Measurements from ENCODE around the gene GPSM3. TPM values are rescaled to one million over a fixed set of nuclear protein-coding genes. Genes with fewer than 3 reads are reported as not detected.
"Not testable (repeated sequence)": the region's sequence is repeated elsewhere in the genome, so short reads cannot be mapped to it uniquely, and the experiment has no call there.

GPSM3 gene
- total and polyA plus RNA-seq, 2 experiments from 2014 or later: 4.7 to 5.9 TPM

- TF ChIP-seq ETS1 (IDR thresholded peaks at IDR 0.05) (no peak), ZNF462 (CRISPR knock-in tag; IDR thresholded peaks at IDR 0.05) (no peak), ZNF114 (CRISPR knock-in tag; IDR thresholded peaks at IDR 0.05) (no peak), CREB1 (CRISPR knock-in tag; IDR thresholded peaks at IDR 0.05; ENCODE audit: low read depth) (no peak), NANOG (IDR thresholded peaks at IDR 0.05; ENCODE audit: borderline replicate concordance) (no peak)
Observed at GRCh38 chr6:32146287-32146686, 46.2 kb downstream of the GPSM3 start (continued).

GRCh38 chr6:32144238-32144637 is 48.2 kb downstream of the GPSM3 start:
- H3K27me3 ChIP-seq (ENCODE audit: insufficient read depth); H3K4me3 ChIP-seq; H3K4me3 Mint-ChIP-seq; ATAC-seq; H4K20me1 ChIP-seq (replicated peaks; ENCODE audit: insufficient read depth); H3K36me3 ChIP-seq (ENCODE audit: insufficient read depth); DNase-seq (ENCODE audit: low spot score); H3K79me2 ChIP-seq (replicated peaks; ENCODE audit: insufficient read depth); H3K27ac Mint-ChIP-seq; H3K36me3 Mint-ChIP-seq (ENCODE audit: low read depth); H3K9me3 Mint-ChIP-seq; H2AFZ ChIP-seq; H3K27ac ChIP-seq (ENCODE audit: low read depth); H3F3A ChIP-seq (replicated peaks; ENCODE audit: low read depth); H3K4me2 ChIP-seq; H3K9me2 ChIP-seq (ENCODE audit: insufficient read depth): not testable (repeated sequence)
- H3K27me3 Mint-ChIP-seq (ENCODE audit: insufficient read depth, low read depth, poor library complexity): peaks cover 11% of the 10 kb centered on the region
- peaks cover 13% of the 10 kb centered on the region for H3K4me1 ChIP-seq (ENCODE audit: insufficient read depth)
- peaks cover 29% of the 10 kb centered on the region for H3K4me1 Mint-ChIP-seq

Small RNA genes lying within 50 kb of the gene (microRNA-seq; reads per million reads assigned to microRNA genes)
- gene MIR6721 (2.0 reads per million), gene MIR6833 (not detected)

Small RNA genes lying within 50 kb of the gene (small RNA-seq; reads per million reads assigned to genes)
- gene AL662884.1 (ENCODE audit: low replicate concordance) (not detected), gene MIR6833 (ENCODE audit: low replicate concordance) (not detected)

Other genes with a start within 250 kb of the GPSM3 start
- not detected in 2 replicates for gene CFB, start 246.5 kb downstream of the GPSM3 start, total RNA-seq (2014; rRNA removed; shearing (Covaris generic))
- 0.86 TPM in 1 of 2 replicates, not detected in the other for gene CFB, start 246.5 kb downstream of the GPSM3 start, polyA plus RNA-seq (2016; fragmentation: Nextera tagmentation; extraction: Ambion mirVana)
- 64.0 and 69.0 TPM in 2 replicates for gene NELFE, start 233.7 kb downstream of the GPSM3 start, total RNA-seq (2014; rRNA removed; shearing (Covaris generic))
- gene NELFE, start 233.7 kb downstream of the GPSM3 start, polyA plus RNA-seq (2016; fragmentation: Nextera tagmentation; extraction: Ambion mirVana): 86.0 and 93.4 TPM in 2 replicates
- 47.2 and 50.2 TPM in 2 replicates for gene SKIC2, start 233.5 kb downstream of the GPSM3 start, total RNA-seq (2014; rRNA removed; shearing (Covaris generic))
- 21.6 and 24.5 TPM in 2 replicates for gene SKIC2, start 233.5 kb downstream of the GPSM3 start, polyA plus RNA-seq (2016; fragmentation: Nextera tagmentation; extraction: Ambion mirVana)
- 12.1 and 19.7 TPM in 2 replicates for gene DXO, start 220.5 kb downstream of the GPSM3 start, total RNA-seq (2014; rRNA removed; shearing (Covaris generic))
- 15.6 and 16.2 TPM in 2 replicates for gene DXO, start 220.5 kb downstream of the GPSM3 start, polyA plus RNA-seq (2016; fragmentation: Nextera tagmentation; extraction: Ambion mirVana)
- gene C4A, start 210.6 kb downstream of the GPSM3 start, total RNA-seq (2014; rRNA removed; shearing (Covaris generic)): 0.97 and 2.4 TPM in 2 replicates
- gene C4A, start 210.6 kb downstream of the GPSM3 start, polyA plus RNA-seq (2016; fragmentation: Nextera tagmentation; extraction: Ambion mirVana): 0.48 TPM in 1 of 2 replicates, not detected in the other
- 0.39 TPM in 1 of 2 replicates, not detected in the other for gene C4B, start 177.8 kb downstream of the GPSM3 start, total RNA-seq (2014; rRNA removed; shearing (Covaris generic))
- 0.19 and 0.57 TPM in 2 replicates for gene C4B, start 177.8 kb downstream of the GPSM3 start, polyA plus RNA-seq (2016; fragmentation: Nextera tagmentation; extraction: Ambion mirVana)
- not detected in 2 replicates for gene CYP21A2, start 154.2 kb downstream of the GPSM3 start, total RNA-seq (2014; rRNA removed; shearing (Covaris generic))
- 0.10 TPM in 1 of 2 replicates, not detected in the other for gene CYP21A2, start 154.2 kb downstream of the GPSM3 start, polyA plus RNA-seq (2016; fragmentation: Nextera tagmentation; extraction: Ambion mirVana)
- 3.4 and 6.0 TPM in 2 replicates for gene TNXB, start 83.3 kb downstream of the GPSM3 start, total RNA-seq (2014; rRNA removed; shearing (Covaris generic))
- gene TNXB, start 83.3 kb downstream of the GPSM3 start, polyA plus RNA-seq (2016; fragmentation: Nextera tagmentation; extraction: Ambion mirVana): 1.1 and 2.0 TPM in 2 replicates
- 21.7 and 24.9 TPM in 2 replicates for gene ATF6B, start 64.4 kb downstream of the GPSM3 start, total RNA-seq (2014; rRNA removed; shearing (Covaris generic))
- 25.9 and 26.1 TPM in 2 replicates for gene ATF6B, start 64.4 kb downstream of the GPSM3 start, polyA plus RNA-seq (2016; fragmentation: Nextera tagmentation; extraction: Ambion mirVana)
- gene FKBPL, start 62.4 kb downstream of the GPSM3 start, total RNA-seq (2014; rRNA removed; shearing (Covaris generic)): 6.4 and 7.5 TPM in 2 replicates
- 7.6 and 9.6 TPM in 2 replicates for gene FKBPL, start 62.4 kb downstream of the GPSM3 start, polyA plus RNA-seq (2016; fragmentation: Nextera tagmentation; extraction: Ambion mirVana)
- 1.2 TPM in 1 of 2 replicates, not detected in the other for gene PRRT1, start 40.7 kb downstream of the GPSM3 start, total RNA-seq (2014; rRNA removed; shearing (Covaris generic))
- 1.7 and 2.7 TPM in 2 replicates for gene PRRT1, start 40.7 kb downstream of the GPSM3 start, polyA plus RNA-seq (2016; fragmentation: Nextera tagmentation; extraction: Ambion mirVana)
- 12.5 and 20.6 TPM in 2 replicates for gene PPT2, start 38.5 kb downstream of the GPSM3 start, total RNA-seq (2014; rRNA removed; shearing (Covaris generic))
- gene PPT2, start 38.5 kb downstream of the GPSM3 start, polyA plus RNA-seq (2016; fragmentation: Nextera tagmentation; extraction: Ambion mirVana): 8.9 and 10.1 TPM in 2 replicates
- gene EGFL8, start 28.0 kb downstream of the GPSM3 start, total RNA-seq (2014; rRNA removed; shearing (Covaris generic)): 4.7 and 6.1 TPM in 2 replicates
- gene EGFL8, start 28.0 kb downstream of the GPSM3 start, polyA plus RNA-seq (2016; fragmentation: Nextera tagmentation; extraction: Ambion mirVana): 5.4 and 7.4 TPM in 2 replicates
- gene AGPAT1, start 16.6 kb downstream of the GPSM3 start, total RNA-seq (2014; rRNA removed; shearing (Covaris generic)): 58.8 and 82.1 TPM in 2 replicates
- 39.5 and 39.8 TPM in 2 replicates for gene AGPAT1, start 16.6 kb downstream of the GPSM3 start, polyA plus RNA-seq (2016; fragmentation: Nextera tagmentation; extraction: Ambion mirVana)
- 119 and 127 TPM in 2 replicates for gene RNF5, start 14.2 kb downstream of the GPSM3 start, total RNA-seq (2014; rRNA removed; shearing (Covaris generic))
- gene RNF5, start 14.2 kb downstream of the GPSM3 start, polyA plus RNA-seq (2016; fragmentation: Nextera tagmentation; extraction: Ambion mirVana): 164 and 173 TPM in 2 replicates
- gene AGER, start 8.4 kb downstream of the GPSM3 start, total RNA-seq (2014; rRNA removed; shearing (Covaris generic)): 2.0 and 2.3 TPM in 2 replicates
- gene AGER, start 8.4 kb downstream of the GPSM3 start, polyA plus RNA-seq (2016; fragmentation: Nextera tagmentation; extraction: Ambion mirVana): 3.4 and 5.0 TPM in 2 replicates
- 89.4 and 111 TPM in 2 replicates for gene PBX2, start 2.4 kb downstream of the GPSM3 start, total RNA-seq (2014; rRNA removed; shearing (Covaris generic))
- gene PBX2, start 2.4 kb downstream of the GPSM3 start, polyA plus RNA-seq (2016; fragmentation: Nextera tagmentation; extraction: Ambion mirVana): 7.2 and 8.5 TPM in 2 replicates
- 2.8 and 3.5 TPM in 2 replicates for gene NOTCH4, start 31.4 kb upstream of the GPSM3 start, total RNA-seq (2014; rRNA removed; shearing (Covaris generic))
- gene NOTCH4, start 31.4 kb upstream of the GPSM3 start, polyA plus RNA-seq (2016; fragmentation: Nextera tagmentation; extraction: Ambion mirVana): 2.6 and 2.7 TPM in 2 replicates
- not detected in 2 replicates for gene TSBP1, start 179.3 kb upstream of the GPSM3 start, total RNA-seq (2014; rRNA removed; shearing (Covaris generic))
- gene TSBP1, start 179.3 kb upstream of the GPSM3 start, polyA plus RNA-seq (2016; fragmentation: Nextera tagmentation; extraction: Ambion mirVana): 0.15 TPM in 1 of 2 replicates, not detected in the other
- not detected in 2 replicates for gene BTNL2, start 214.5 kb upstream of the GPSM3 start, total RNA-seq (2014; rRNA removed; shearing (Covaris generic))
- not detected in 2 replicates for gene BTNL2, start 214.5 kb upstream of the GPSM3 start, polyA plus RNA-seq (2016; fragmentation: Nextera tagmentation; extraction: Ambion mirVana)
- 4.4 and 6.9 TPM in 2 replicates for gene HLA-DRA, start 247.2 kb upstream of the GPSM3 start, total RNA-seq (2014; rRNA removed; shearing (Covaris generic))
- gene HLA-DRA, start 247.2 kb upstream of the GPSM3 start, polyA plus RNA-seq (2016; fragmentation: Nextera tagmentation; extraction: Ambion mirVana): 7.7 and 10.5 TPM in 2 replicates